HL-60/S4 (cell line): ENCODE measurements around the gene COL28A1.
"Not testable (repeated sequence)": the region's sequence is repeated elsewhere in the genome, so short reads cannot be mapped to it uniquely, and the experiment has no call there.

Source experiments
- in situ Hi-C: fragments of 300-500 bp; cut with MboI; formaldehyde crosslinking; loops from 2 replicates; pipeline ENCODE4 v1.14.3; 2022; ENCODE audit warnings: low sequenced_read_pairs

Gene COL28A1

DNA sequence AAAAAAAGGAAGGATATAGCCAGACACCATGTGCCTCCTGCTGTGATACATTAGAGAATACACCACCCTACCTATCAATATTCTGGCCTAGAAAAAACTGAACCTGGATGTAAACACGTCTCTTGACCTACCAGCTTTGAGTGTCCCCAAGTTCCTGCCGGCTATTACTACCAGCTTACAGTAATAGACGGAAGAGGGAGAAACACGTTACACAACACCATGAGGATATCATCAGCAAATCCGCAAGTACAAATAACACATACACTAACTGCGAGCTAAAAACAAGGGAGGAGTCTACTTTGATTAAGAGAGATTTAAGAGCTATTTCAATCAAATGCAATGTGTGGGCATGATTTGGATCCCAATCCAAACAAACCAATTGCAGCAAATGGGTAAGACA is 113.0 kb downstream of the COL28A1 start:
- in situ Hi-C loops = loop anchor here (25.0 kb wide), 1 partner anchor 790 kb away; no protein-coding TSS in a partner anchor

DNA sequence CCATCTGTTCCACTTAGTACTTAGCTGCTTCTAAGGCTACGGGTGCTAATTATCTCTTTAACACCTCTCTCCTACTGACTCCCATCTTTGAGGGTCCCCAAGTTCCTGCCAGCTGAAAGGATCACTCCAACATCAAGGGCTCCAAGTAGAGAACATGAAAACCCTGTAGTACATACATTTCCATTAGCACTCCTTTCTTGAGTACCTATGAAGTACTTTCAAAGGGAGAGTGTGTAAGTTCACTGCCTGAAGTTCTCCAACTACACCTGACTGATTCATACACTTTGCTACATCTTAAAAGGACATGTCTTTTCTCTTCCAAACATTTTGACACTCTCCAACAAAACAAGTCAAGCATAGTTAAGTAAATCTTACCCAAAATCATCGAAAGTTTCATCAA is 113.8 kb downstream of the COL28A1 start:
- in situ Hi-C loops = loop anchor here (25.0 kb wide), 1 partner anchor 790 kb away; no protein-coding TSS in a partner anchor

DNA sequence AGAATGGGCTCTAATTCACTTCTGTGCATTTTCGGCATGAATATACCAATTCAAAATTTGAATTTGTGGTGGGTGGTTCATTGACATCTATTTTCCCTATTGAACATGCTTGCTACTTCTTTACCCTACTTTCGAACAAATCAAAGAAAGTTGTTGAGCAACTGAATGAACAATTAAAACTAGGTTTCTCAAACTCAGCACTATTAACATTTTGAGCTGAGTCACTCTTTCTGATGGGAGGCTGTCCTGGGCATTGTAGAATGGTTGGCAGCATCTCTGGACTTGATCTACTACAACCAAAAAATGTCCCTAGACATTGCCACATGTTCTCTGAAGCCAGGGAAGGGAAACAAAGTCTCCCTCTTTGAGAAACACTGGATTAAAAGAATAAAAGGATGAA is 116.7 kb downstream of the COL28A1 start:
- in situ Hi-C loops = loop anchor here (25.0 kb wide), 1 partner anchor 793 kb away; no protein-coding TSS in a partner anchor

DNA sequence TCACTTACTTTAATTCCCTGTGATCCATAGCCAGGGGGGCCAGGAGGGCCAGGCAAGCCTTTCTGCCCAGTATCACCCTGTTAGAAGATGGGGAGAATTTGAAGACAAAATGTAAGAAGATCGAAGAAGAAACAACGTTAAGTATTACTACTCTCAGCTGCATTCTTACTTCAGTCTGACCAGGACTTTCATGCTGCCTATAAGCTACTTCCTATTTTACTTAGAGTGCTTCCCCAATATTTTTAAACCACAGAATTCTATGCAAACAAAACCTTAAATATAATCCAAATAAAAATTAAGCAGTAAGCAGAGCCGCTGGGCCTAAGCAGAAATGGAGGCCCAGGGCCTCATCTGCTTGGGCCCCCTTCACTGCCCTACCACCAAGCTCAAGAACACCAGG is 117.8 kb downstream of the COL28A1 start:
- in situ Hi-C loops = loop anchor here (25.0 kb wide), 1 partner anchor 794 kb away; no protein-coding TSS in a partner anchor

DNA sequence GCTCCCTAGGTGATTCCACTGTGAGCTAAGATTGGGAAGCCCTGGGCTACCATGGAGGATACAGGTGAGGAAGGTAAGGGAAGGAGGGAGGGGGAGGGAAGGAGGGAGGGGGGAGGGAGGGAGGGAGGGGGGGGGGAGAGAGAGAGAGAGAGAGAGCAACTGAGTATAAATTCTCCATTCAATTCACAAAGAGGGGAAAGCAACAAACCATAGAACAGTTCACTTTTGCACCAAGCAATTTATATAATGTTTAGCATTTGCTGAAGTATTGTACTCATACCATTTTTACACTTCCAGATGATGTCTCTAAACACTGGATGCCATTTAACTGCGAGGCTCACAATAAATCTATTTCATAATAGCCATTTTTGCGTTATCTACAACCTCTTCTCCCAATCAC is 118.3 kb downstream of the COL28A1 start:
- in situ Hi-C loops = loop anchor here (25.0 kb wide), 1 partner anchor 795 kb away; no protein-coding TSS in a partner anchor

DNA sequence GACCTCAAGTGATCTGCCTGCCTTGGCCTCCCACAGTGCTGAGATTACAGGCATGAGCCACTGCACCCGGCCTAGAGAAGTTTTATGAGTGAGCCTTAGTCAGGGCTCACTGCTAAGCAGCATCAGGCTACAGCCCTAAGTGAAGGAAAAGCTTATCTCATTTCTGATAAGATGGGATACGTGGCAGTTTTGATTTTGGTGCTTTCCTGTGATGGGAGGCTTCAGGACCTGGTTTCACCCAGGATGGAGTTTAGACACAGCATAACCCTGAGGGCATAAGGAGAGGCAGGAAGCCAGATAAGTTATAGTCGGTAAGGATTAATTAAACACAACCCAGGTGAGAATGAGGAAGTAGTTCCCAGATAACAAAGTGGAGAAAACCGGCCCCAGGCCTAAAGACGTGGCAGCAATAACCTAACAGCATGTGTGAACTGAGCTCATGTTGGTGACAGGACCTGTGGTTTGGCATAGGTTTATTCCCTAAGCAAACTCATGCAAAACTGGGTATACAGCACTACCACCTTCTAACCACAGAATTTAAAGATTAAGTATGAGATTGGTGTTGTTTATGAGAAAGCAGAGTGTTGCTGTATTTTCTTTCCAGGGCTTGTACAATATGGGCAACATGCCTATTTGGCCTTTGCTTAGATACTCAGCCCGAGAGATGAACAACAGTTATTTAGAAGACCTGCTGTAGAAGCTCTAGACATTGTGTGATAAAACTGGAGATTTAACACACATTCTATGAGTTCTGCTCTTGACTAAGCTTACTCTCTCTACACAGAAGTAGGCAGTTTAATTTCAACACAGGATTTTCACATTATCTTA is 119.4 kb downstream of the COL28A1 start:
- in situ Hi-C loops = loop anchor here (25.0 kb wide), 1 partner anchor 796 kb away; no protein-coding TSS in a partner anchor

DNA sequence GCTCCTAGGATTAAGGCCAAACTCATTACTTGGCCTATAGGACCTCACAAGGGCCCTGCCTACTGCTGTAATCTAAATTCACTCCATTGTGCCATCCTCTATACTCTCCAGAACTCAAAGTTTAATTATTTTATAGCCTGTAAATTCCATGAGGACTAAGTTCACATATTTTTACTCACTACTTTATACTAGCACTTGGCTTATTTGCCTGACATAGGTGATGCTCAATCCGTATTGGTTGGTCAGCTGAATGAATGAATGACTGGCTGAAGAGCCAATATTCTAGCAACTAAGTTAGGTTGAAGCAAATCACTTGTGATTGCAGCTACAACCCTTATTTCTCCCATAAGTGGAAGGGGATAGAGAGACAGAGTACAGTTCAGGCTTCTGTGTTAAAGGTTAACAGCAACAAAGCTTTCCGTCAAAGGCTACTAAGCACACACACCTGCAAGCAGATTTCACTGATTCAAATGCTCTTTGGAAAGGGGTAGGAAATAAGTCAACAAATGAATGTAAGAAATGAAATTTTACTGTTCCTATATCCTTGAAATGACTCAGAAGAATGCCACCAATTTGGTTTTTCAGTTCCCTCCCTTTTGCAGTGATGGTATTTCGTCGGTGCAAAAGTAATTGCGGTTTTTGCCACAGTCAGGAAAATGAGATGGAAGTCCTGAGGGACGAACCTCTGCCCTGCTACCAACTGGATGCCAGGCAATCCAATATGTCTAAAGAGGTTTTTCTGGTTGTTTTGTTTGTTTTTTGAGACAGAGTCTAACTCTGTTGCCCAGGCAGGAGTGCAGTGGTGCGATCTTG is 120.7 kb downstream of the COL28A1 start:
- in situ Hi-C loops = loop anchor here (25.0 kb wide), 1 partner anchor 797 kb away; no protein-coding TSS in a partner anchor

DNA sequence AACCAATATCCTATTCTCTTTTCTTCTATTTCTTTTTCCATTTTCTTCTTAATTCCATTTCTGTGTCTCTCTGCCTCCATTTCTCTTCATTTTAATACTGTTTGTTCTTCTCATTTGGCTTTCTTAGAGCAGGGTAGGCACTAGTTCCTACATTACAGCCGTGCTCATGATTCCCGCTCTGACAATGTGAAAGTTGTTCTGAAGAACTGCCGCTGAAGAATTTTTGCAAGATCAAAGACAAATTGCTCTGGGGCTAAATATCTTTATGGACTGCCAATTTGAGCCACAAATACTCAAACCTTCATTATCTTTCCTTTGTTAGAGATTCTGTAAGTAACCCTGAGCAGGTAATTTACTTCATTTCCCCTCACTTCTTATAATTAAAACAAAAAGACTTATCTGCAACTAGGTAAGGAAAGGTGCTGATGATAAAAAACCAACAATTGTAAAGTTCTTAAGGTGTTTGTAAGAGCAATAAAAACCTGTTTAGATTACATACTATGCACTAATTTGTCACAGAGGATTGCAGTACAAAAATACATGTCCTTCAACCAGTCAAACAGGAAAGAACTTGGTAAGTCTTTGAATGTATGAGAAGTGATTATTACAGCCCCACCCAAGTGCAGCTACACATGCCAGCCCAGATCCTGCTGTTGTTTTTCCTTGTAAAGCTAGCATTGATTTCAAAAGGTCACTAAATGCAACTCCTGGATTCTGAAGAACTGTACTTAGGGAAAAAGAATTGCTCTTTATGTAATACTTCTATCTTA is 127.5 kb downstream of the COL28A1 start:
- in situ Hi-C loops = loop anchor here (25.0 kb wide), 1 partner anchor 804 kb away; no protein-coding TSS in a partner anchor

DNA sequence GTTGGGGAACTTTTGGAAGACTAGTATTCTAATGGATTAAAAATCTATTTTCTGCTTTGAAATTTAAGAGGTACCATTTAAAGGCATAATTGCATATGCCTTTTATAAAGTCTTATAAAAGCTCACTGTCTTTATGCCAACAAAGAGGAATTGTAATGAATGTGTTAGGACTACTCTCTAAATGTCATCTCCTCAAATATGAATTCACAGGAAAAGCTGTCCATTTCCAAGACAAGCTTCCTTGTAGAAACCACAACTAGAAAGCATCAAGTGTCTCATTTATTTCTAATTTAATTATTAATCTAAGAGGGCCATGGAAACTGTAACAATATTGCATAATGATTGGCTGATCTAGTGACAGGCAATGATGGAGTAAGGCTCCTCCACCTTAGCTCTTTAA is 130.2 kb downstream of the COL28A1 start:
- in situ Hi-C loops = loop anchor here (25.0 kb wide), 1 partner anchor 807 kb away; no protein-coding TSS in a partner anchor

DNA sequence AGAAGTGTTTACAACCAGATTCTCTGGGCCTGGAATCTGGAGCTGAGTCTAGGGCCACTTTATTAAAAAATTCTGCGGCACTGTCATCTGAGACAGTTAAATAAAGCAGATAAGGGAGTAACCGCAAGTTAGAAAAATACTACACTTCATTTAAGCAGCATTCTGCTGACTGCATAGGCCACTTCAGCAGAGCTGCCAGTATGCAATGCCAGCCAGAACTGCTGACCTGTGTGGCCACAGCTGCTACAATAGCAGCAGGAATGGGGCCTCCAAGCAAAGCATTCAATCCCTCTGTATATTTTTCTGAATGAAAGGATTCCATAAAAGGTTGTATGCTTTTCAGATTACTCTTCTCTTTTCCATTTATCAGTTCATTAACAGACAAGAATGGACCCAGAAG is 136.0 kb downstream of the COL28A1 start:
- in situ Hi-C loops = loop anchor here (25.0 kb wide), 1 partner anchor 813 kb away; no protein-coding TSS in a partner anchor

DNA sequence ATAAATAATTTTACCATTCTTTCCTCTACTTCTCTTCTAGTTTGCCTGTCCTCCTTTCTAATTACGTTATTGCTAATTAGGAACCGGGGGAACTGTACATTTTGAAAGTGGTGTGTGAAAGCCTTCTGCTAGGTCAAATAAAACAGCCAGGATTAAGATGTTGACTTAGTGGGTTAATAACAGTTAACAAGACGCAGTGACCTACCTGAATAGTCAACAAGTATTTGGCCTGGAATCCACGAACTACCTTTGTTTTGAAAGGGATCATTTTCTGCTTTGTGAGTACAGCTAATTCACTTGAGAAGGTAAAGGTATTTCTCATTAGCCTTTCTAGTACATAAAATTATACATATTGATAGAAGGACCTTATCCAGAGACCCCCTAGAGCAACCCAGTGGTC is 139.9 kb downstream of the COL28A1 start:
- in situ Hi-C loops = no loop called here

DNA sequence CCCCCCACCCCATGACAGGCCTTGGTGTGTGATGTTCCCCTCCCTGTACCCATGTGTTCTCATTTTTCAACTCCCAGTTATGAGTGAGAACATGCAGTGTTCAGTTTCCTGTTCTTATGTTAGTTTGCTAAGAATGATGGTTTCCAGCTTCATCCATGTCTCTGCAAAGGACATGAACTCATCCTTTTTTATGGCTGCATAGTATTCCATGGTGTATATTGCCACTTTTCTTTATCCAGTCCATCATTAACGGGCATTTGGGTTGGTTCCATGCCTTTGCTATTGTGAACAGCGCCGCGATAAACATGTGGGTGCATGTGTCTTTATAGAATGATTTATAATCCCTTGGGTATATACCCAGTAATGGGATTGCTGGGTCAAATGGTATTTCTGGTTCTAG is 147.5 kb downstream of the COL28A1 start:
- in situ Hi-C loops = not testable (repeated sequence)

DNA sequence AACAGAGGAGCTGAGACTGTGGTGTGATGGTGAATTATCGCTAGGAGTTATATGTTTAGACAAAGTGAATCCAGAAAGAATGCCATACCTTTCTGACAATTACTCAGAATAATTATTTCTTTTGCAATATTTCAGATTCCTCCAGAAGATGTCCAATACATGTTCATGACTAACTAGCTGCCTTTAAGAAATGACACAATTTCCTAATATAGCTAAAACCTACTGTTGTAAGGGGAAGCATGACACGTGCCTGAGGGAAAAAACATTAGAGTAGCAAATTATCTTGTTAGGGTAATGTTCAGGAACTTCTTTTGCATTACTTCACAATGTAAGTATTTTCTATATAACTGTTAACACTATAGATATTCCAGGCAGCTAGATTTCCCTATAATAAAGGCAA is 150.3 kb downstream of the COL28A1 start:
- in situ Hi-C loops = no loop called here

DNA sequence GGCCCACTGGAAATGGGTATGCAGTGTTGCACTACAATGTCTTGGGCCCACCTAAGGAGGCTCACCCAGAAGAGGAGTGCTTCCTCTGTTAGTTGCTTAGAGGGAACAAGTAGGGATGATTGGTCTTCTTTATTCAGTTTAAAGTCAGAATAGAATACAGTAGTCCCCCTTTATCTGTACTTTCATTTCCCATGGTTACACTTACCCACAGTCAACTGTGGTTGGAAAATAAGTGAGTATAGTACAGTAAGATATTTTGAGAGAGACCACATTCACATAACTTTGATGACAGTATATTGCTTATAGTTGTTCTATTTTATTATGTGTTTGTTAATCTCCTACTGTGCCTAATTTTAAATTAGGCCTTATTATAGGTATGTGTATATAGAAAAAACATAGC is 151.4 kb downstream of the COL28A1 start:
- in situ Hi-C loops = no loop called here

DNA sequence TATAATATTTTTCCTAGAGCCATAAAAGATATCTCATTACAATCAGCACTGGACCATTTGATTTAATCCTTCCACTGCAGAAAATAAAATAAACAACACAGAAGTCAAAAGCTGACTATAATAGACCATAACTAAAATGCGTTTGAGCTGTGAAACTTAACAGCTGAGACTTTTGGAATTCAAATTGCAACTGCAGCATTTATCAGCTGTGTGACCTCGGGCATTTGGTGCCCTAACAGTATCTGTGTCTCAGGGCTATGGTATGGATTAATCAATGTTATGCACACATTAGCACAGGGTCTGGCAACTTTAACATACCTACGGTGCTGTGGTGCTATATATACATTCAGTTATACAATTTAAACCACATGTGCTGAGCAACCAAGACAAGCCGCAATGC is 160.1 kb downstream of the COL28A1 start:
- in situ Hi-C loops = no loop called here

DNA sequence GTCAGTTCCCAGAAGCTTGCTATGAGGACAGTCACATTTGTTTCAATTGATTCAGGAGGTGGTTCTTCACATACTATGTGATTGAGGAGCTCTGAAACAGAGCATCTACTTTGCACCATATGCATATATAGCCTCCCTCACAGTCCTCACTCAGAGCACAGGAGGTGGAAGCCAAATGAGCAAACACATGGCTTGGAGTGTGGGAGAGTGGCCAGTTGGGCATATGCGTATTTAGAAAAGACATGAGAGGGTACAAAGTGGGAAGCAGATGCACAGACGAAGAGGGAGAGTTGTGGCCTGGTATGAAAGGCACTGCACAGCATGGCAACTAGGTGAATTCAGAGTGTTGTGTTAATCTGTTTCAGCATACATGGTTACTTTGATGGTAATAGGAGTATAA is 165.6 kb downstream of the COL28A1 start:
- in situ Hi-C loops = no loop called here

DNA sequence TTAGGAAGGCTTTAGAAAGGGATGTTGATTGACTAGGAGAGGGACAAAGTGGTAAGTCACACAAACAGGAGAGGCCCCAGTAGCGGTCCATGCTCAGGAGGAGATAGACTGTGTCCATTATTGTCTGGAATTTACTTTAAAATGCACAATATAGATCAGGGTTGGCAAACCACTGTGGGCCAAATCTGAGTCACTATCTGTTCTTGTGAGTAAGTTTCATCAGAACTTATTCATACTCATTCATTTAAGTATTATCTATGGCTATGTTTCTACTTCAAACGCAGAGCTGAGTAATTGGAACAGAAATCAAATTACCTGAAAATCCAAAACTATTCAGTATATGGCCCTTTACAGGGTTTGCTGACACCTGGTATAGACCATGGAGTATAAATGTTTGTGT is 166.5 kb downstream of the COL28A1 start:
- in situ Hi-C loops = no loop called here

DNA sequence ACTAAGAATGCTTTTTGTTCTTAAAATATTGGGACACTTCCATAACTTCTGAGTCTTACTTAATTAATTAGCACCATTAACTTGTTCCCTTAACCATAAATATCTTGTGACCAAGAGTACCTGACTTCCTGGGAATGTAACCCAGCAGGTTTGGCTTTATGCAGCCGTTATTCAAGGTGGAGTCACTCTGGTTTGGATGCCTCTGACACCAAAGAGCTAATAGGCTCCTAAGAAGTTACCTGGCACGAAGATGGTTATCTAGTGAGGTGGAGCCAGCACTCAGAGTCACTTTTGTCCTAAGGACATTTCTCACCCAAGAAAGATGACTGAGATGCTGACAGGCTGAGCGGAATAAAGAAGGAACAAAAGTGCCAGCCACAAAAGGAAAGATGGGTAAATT is 181.0 kb downstream of the COL28A1 start:
- in situ Hi-C loops = no loop called here

DNA sequence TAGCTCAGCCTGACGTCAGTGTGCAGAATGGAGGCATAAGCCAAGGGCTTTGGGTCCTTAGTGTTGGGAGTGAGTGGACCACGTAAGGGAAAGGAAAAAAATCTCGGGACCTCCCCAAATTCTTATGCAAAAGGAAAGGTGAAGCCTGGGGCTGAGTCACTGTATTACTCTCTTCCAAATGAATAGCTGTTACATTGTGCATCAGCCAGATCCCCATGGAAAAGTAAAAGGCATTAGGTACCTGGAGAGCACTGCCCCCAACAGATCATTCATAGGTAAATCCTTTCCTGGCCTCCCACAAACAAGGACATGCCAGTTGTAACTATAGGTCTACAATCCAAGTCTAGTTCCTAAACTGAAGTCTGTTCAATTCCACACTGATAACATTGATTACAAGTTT is 182.8 kb downstream of the COL28A1 start:
- in situ Hi-C loops = no loop called here

DNA sequence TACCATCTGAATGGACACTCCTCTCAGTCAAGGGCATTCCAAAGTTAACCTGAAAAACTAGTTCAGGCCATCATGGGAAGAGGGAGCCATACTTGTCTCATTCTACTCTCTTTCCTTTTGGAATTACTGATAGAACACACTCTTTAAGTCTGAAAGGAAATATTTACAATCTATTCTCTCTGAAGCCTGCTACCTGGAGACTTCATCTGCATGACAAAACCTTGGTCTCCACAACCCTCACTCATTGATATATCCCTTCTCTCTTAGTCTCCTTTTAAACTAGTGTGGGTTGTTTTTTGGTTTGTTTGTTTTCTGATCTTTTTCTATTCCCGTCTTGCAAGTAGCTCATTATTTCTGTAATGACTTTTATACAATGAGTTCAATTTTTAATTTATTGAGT is 183.8 kb downstream of the COL28A1 start:
- in situ Hi-C loops = no loop called here

DNA sequence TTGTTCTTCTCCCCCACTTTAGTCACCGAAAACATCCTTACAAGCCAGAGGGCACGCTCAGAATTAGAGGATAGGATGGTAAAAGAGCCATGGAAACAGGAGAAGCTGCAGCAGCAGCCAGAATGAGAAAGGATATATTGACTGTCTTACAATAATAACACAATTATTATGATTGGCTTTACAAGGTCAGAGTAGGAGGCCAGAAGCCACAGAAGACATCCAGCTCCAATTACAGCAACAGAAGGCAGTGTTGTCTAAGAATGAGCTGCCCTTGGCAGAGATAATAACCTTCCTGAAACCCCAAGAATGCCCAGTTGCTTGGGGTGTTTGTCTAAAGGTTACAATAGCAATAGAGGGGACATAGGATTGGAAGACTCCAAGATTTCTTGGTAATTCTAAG is 184.5 kb downstream of the COL28A1 start:
- in situ Hi-C loops = no loop called here
